Activated T-helper 9 cell treated with anti-CD3 and anti-CD28 coated beads, Interleukin-2, amount 50 U/mL, for 16 hours (primary cell): Measurements from ENCODE around the gene FGF1.

Experiments
- DNase-seq: peaks from one replicate; pipeline ENCODE4 v3.0.0-alpha.2; 2020; ENCODE audit warnings: low read depth

Gene FGF1

GRCh38 chr5:142696379-142696778 lies 10.5 kb upstream of the FGF1 start:
- DNase-seq, result no peak

- DNase-seq, result no peak
These were observed 8.4 kb upstream of the FGF1 start for GRCh38 chr5:142694092-142694856.

- DNase-seq, result no peak
These were observed 6.5 kb upstream of the FGF1 start for GRCh38 chr5:142692321-142692894.

GRCh38 chr5:142690667-142691066 lies 4.8 kb upstream of the FGF1 start:
- DNase-seq, result no peak

GRCh38 chr5:142689081-142689480 lies 3.2 kb upstream of the FGF1 start:
- DNase-seq, result no peak

- no peak for DNase-seq
These were observed 2.5 kb upstream of the FGF1 start for GRCh38 chr5:142688281-142688989.

GRCh38 chr5:142686968-142687367 lies 1.1 kb upstream of the FGF1 start:
- DNase-seq, result no peak

- DNase-seq, result no peak
These were observed 382 bp upstream of the FGF1 start for GRCh38 chr5:142686210-142686734.

- DNase-seq, result no peak
These were observed 1.3 kb downstream of the FGF1 start for GRCh38 chr5:142684508-142685041.

- no peak for DNase-seq
These were observed 1.9 kb downstream of the FGF1 start for GRCh38 chr5:142683881-142684505.

- DNase-seq, result no peak
These were observed 2.8 kb downstream of the FGF1 start for GRCh38 chr5:142683116-142683515.

- DNase-seq, result no peak
These were observed 5.2 kb downstream of the FGF1 start for GRCh38 chr5:142680605-142681259.

- DNase-seq, result no peak
These were observed 6.1 kb downstream of the FGF1 start for GRCh38 chr5:142679744-142680143.

GRCh38 chr5:142678529-142678928 lies 7.4 kb downstream of the FGF1 start:
- no peak for DNase-seq

GRCh38 chr5:142677198-142677597 lies 8.7 kb downstream of the FGF1 start:
- DNase-seq, result no peak

GRCh38 chr5:142676318-142676717 lies 9.6 kb downstream of the FGF1 start:
- DNase-seq, result no peak

- DNase-seq, result no peak
These were observed 11.1 kb downstream of the FGF1 start for GRCh38 chr5:142674531-142675469.

- no peak for DNase-seq
These were observed 14.1 kb downstream of the FGF1 start for GRCh38 chr5:142671801-142672200.

- DNase-seq, result no peak
These were observed 14.6 kb downstream of the FGF1 start for GRCh38 chr5:142671266-142671665.

GRCh38 chr5:142670804-142671203 lies 15.1 kb downstream of the FGF1 start:
- no peak for DNase-seq

GRCh38 chr5:142669477-142669876 lies 16.4 kb downstream of the FGF1 start:
- no peak for DNase-seq
